GM19324 (cell line): ENCODE data around the gene FANK1.
"Not testable (repeated sequence)": the region's sequence is repeated elsewhere in the genome, so short reads cannot be mapped to it uniquely, and the experiment has no call there.

Experiments used
- ATAC-seq: cut with Tn5 transposase; IDR thresholded peaks from one replicate; pipeline ENCODE4 v1.9.1; 2021; ENCODE audit warnings: mild to moderate bottlenecking, moderate library complexity; ENCODE audit not compliant: unreplicated experiment, low FRiP score

Gene FANK1

GRCh38 chr10:125926247-125926646 is 29.9 kb downstream of the FANK1 start:
- ATAC-seq, result no peak

GRCh38 chr10:125927265-125927664 is 30.9 kb downstream of the FANK1 start:
- not testable (repeated sequence) for ATAC-seq

GRCh38 chr10:125928928-125929585 is 32.7 kb downstream of the FANK1 start:
- ATAC-seq, result no peak

GRCh38 chr10:125929618-125930017 is 33.3 kb downstream of the FANK1 start:
- no peak for ATAC-seq

- ATAC-seq, result no peak
Measured at GRCh38 chr10:125933693-125934092, 37.3 kb downstream of the FANK1 start.

- no peak for ATAC-seq
Measured at GRCh38 chr10:125936331-125936730, 40.0 kb downstream of the FANK1 start.

- ATAC-seq, result no peak
Measured at GRCh38 chr10:125940515-125940914, 44.2 kb downstream of the FANK1 start.

GRCh38 chr10:125951290-125951689 is 54.9 kb downstream of the FANK1 start:
- ATAC-seq, result no peak

GRCh38 chr10:125953778-125954385 is 57.5 kb downstream of the FANK1 start:
- no peak for ATAC-seq

GRCh38 chr10:125955766-125956165 is 59.4 kb downstream of the FANK1 start:
- ATAC-seq, result no peak

- ATAC-seq, result no peak
Measured at GRCh38 chr10:125961743-125962142, 65.4 kb downstream of the FANK1 start.

GRCh38 chr10:125962200-125962599 is 65.8 kb downstream of the FANK1 start:
- no peak for ATAC-seq

GRCh38 chr10:125964558-125964957 is 68.2 kb downstream of the FANK1 start:
- ATAC-seq, result no peak

GRCh38 chr10:125967533-125967932 is 71.2 kb downstream of the FANK1 start:
- ATAC-seq, result no peak

GRCh38 chr10:125970077-125970630 is 73.8 kb downstream of the FANK1 start:
- ATAC-seq, result not testable (repeated sequence)

- no peak for ATAC-seq
Measured at GRCh38 chr10:125976960-125977605, 80.7 kb downstream of the FANK1 start.

- no peak for ATAC-seq
Measured at GRCh38 chr10:125979976-125980375, 83.6 kb downstream of the FANK1 start.

- ATAC-seq, result no peak
Measured at GRCh38 chr10:125980521-125981035, 84.2 kb downstream of the FANK1 start.

- no peak for ATAC-seq
Measured at GRCh38 chr10:125982260-125982948, 86.0 kb downstream of the FANK1 start.

- ATAC-seq, result no peak
Measured at GRCh38 chr10:125983161-125983560, 86.8 kb downstream of the FANK1 start.

GRCh38 chr10:125983656-125984055 is 87.3 kb downstream of the FANK1 start:
- ATAC-seq, result no peak
